Neutrophil (primary cell): ENCODE measurements around the gene DOCK11.

Experiments
- H3K27ac ChIP-seq: fragments of 200-600 bp; sonication (generic); 2 replicates; pipeline ENCODE4 v1.5.1; 2016; ENCODE audit warnings: mild to moderate bottlenecking, moderate library complexity
- H3K27me3 ChIP-seq: fragments of 200-600 bp; sonication (generic); 2 replicates; pipeline ENCODE4 v1.6.0; 2016; ENCODE audit warnings: mild to moderate bottlenecking
- H3K36me3 ChIP-seq: fragments of 200-600 bp; sonication (generic); 2 replicates; pipeline ENCODE4 v1.5.1; 2017
- H3K4me1 ChIP-seq, 2 experiments: fragments of 200-600 bp in 1 of 2; sonication (generic) in 1 of 2; 1 replicate in 1 of 2; 2 replicates in 1 of 2; pipeline versions ENCODE4 v1.5.1 to v1.6.1; 2013 to 2016; ENCODE audit warnings: low read depth in 1 of 2, low read length in 1 of 2, mild to moderate bottlenecking in 1 of 2, moderate library complexity in 1 of 2; ENCODE audit not compliant: control insufficient read depth in 1 of 2, insufficient read depth in 1 of 2
- H3K4me3 ChIP-seq, 2 experiments: fragments of 200-600 bp in 1 of 2; sonication (generic) in 1 of 2; 1 replicate in 1 of 2; 2 replicates in 1 of 2; pipeline ENCODE4 v1.5.1; 2013 to 2016; ENCODE audit warnings: low read depth in 1 of 2, low read length in 1 of 2, mild to moderate bottlenecking in 1 of 2, moderate library complexity in 1 of 2
- H3K9me3 ChIP-seq: fragments of 200-600 bp; sonication (generic); 2 replicates; pipeline ENCODE4 v1.5.1; 2016
- CTCF ChIP-seq: fragments of 200-600 bp; sonication (generic); IDR thresholded peaks from 2 replicates; pipeline ENCODE4 v1.5.1; 2016; ENCODE audit warnings: antibody characterized with exemption

The DOCK11 gene

GRCh38 chrX:118633530-118633929, 137.9 kb downstream of the DOCK11 start:
- Histone ChIP-seq H3K36me3 (peaks cover 50% of the 10 kb centered on the region), H3K4me1 (peaks cover 39 to 40% of the 10 kb centered on the region in 2 experiments), H3K4me3 (no peak overlapping the region), H3K27ac (peak overlapping the region; percentile 76), H3K27me3 (no peaks in the 10 kb centered on the region), H3K9me3 (no peaks in the 10 kb centered on the region)
- TF ChIP-seq CTCF = no peak

GRCh38 chrX:118634336-118634735, 138.7 kb downstream of the DOCK11 start:
- H3K4me1 ChIP-seq = peaks cover 39 to 40% of the 10 kb centered on the region in 2 experiments
- H3K27ac ChIP-seq = peak overlapping the region; percentile 76
- no peak for TF ChIP-seq CTCF
- H3K4me3 ChIP-seq = no peak overlapping the region
- H3K27me3 ChIP-seq = no peaks in the 10 kb centered on the region
- no peaks in the 10 kb centered on the region for H3K9me3 ChIP-seq
- peaks cover 49% of the 10 kb centered on the region for H3K36me3 ChIP-seq

GRCh38 chrX:118637997-118638396, 142.4 kb downstream of the DOCK11 start:
- Histone ChIP-seq H3K9me3 (no peaks in the 10 kb centered on the region), H3K27me3 (no peaks in the 10 kb centered on the region), H3K4me3 (no peak overlapping the region), H3K36me3 (peaks cover 82% of the 10 kb centered on the region), H3K4me1 (peaks cover 9 to 10% of the 10 kb centered on the region in 2 experiments), H3K27ac (no peak overlapping the region)
- no peak for TF ChIP-seq CTCF

GRCh38 chrX:118644378-118644777, 148.8 kb downstream of the DOCK11 start:
- Histone ChIP-seq H3K4me3 (no peak overlapping the region), H3K36me3 (peaks cover 67% of the 10 kb centered on the region), H3K27ac (no peak overlapping the region), H3K4me1 (no peaks in the 10 kb centered on the region), H3K27me3 (no peaks in the 10 kb centered on the region), H3K9me3 (no peaks in the 10 kb centered on the region)
- no peak for TF ChIP-seq CTCF

- no peaks in the 10 kb centered on the region for H3K27me3 ChIP-seq
- no peak for TF ChIP-seq CTCF
- no peaks in the 10 kb centered on the region for H3K9me3 ChIP-seq
- no peak overlapping the region for H3K27ac ChIP-seq
- H3K36me3 ChIP-seq = peaks cover 84% of the 10 kb centered on the region
- no peaks in the 10 kb centered on the region for H3K4me1 ChIP-seq
- no peak overlapping the region for H3K4me3 ChIP-seq
Measured at GRCh38 chrX:118652717-118653116, 157.1 kb downstream of the DOCK11 start.

- no peaks in the 10 kb centered on the region for H3K27me3 ChIP-seq
- TF ChIP-seq CTCF = no peak
- H3K36me3 ChIP-seq = peaks cover 86% of the 10 kb centered on the region
- no peak overlapping the region for H3K27ac ChIP-seq
- no peaks in the 10 kb centered on the region for H3K9me3 ChIP-seq
- H3K4me3 ChIP-seq = no peak overlapping the region
- no peaks in the 10 kb centered on the region for H3K4me1 ChIP-seq
Measured at GRCh38 chrX:118654331-118654730, 158.7 kb downstream of the DOCK11 start.
